ENCODE measurements around the gene CRYBG2. TPM values are rescaled to one million over a fixed set of nuclear protein-coding genes. Genes with fewer than 3 reads are reported as not detected.
"Not testable (repeated sequence)": the region's sequence is repeated elsewhere in the genome, so short reads cannot be mapped to it uniquely, and the experiment has no call there.

CRYBG2 gene
- total RNA-seq, 2 donors from 2014 or later, result 0.52 TPM; not detected in 1

DNA sequence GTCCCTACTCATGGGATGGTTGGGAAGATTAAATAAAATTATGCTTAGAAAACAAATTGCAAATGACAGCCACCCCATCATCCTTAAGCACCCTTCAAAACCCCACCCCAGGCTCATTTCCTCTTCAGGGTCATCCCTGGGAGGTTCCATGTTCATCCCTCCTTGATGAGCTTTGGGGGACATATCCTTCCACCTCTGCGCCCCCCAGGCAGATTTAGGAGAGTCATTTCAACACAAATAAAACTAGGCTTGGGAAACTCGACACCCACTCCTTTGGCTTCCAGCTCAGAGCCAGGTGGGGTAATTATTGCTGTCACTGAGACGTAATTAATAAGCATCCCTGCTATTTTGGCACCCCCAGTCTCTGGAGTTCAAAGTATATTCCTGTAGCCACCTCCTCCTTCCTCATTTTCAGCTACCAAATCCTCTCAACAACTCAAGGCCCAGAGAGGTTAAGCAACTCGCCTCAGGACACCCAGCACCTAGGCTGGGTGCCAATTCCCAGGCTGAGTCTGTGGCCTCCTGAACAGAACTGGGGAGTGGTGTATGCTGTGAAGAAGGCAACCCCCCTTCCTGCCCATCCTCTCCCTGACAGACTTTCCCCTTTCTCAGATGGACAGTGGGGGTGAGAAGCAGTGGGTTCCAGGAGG, 595 bp downstream of the CRYBG2 start:
- intact Hi-C loops (cut with DNase I), result no loop called here
- no peak for DNase-seq (ENCODE audit: low spot score)

DNA sequence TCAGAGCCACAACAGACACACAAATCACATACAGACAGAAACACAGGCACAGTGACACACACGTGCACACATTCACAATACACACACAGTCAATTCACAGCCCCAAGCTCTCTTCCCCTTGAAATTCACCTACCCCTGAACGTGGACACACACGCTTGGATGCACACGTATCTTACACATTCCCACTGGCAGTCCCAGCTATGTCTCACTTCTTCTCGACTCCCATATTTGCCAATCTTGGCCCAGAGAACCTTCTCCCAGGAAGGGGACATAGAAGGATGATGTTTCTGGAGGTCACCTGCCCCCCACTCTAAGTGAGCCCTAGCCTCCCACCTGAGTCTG, 1.6 kb downstream of the CRYBG2 start:
- intact Hi-C loops (cut with DNase I), result no loop called here
- no peak for DNase-seq (ENCODE audit: low spot score)

DNA sequence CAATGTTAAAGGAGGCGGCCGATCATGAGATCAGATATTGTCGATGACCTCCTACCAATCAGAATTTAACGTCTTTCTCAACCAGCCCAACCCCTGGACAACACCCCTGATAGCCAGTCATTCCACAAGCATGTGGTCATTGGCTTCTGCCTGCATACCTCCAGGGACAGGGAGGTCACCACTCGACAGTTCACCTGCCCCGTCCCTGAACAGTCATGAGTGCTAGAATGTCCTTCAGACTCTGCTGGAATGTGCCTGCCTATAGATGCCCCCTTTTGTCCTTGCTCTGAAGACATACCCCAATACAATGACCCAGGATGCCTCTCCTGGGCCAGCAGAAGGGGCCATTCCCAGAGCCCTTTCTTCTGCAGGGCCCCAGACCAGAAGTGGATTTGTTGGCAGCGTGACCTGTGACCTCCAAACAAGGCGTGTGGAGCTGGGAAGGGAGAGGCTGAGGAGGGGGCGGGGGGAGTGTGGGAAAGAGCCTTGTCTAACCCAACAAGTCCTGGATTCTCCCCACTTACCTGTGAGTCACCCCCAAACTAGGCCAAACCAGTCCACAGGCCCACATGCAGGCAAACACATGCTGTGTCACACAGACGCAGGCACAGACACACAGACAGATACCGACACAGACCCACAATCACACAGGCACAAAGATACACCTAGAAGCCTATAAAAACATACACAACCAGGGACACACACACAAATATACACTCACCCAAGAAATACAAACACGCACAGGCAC, 2.2 kb downstream of the CRYBG2 start:
- intact Hi-C loops (cut with DNase I), result no loop called here
- DNase-seq (ENCODE audit: low spot score), result no peak

DNA sequence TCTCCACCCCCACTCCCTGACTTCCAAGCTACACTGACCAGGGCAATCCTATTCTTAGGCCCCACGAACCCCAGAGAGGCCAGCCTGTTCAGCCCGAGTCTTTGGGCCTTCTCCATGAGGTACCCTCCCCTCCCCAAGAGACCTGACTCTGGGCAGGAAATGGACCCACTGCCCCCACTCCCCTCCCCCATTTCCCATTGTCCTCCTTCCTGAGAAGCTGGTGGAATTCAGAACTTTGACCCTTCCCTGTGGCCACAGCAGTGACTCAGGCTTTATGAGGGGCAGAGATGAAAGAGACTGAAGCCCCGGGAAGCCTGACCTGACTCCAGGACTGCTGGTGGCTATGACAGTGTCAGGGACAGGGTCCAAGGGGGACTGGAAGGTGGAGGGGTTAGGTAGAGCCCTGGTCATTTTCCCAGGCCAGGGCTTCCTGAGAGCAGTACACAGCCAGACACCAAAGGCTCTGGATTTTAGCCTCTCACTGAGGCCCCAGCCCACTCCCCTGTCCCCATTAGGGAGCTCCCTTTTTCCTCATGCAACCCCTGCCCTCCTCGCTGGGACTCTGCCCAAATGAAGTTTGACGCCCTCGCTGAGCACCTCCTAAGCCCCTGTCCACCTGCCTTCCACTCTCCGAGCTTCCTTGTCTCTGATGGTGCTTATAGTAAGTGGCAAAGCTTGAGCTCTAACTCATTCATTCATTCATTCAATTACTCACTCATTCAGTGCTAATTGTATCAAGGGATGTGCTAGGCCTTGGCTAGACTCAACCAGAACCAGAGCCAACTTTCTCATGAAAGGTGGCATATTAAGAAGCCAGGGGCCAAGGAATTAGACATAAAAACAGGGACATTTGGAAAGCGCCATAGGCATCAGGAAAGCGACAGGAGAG, 3.0 kb downstream of the CRYBG2 start:
- DNase-seq (ENCODE audit: low spot score), result no peak
- intact Hi-C loops (cut with DNase I), result no loop called here

DNA sequence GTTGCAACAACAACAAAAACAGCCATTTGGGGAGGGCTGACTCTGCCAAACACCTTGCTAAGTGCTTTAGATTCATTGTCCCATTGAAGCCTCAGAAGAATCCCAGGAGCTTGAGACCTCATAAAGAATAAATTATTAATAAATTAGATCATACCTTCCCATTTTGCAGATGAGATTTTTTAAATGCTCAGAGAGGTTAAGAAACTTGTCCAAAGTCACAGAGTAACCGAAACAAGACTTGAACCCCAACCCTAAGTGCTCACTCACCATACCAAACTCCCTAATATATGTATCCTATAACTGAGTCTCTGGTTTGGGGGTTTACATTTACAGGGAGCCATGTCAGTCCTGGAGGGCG, 3.6 kb downstream of the CRYBG2 start:
- intact Hi-C loops (cut with DNase I), result no loop called here
- DNase-seq (ENCODE audit: low spot score), result no peak

DNA sequence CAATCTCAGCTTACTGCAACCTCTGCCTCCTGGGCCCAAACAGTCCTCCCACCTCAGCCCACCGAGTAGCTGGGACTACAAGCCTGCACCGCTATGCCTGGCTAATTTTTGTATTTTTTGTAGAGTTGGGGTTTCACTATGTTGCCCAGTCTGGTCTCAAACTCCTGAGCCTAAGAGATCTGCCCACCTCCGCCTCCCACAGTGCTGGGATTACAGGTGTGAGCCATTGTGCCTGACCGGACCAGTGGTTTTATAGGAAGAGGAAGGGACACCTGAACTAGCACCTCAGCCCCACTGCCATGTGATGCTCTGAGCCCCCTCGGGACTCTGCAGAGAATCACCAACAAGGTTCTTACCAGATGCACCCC, 4.1 kb downstream of the CRYBG2 start:
- DNase-seq (ENCODE audit: low spot score), result no peak
- intact Hi-C loops (cut with DNase I), result no loop called here

DNA sequence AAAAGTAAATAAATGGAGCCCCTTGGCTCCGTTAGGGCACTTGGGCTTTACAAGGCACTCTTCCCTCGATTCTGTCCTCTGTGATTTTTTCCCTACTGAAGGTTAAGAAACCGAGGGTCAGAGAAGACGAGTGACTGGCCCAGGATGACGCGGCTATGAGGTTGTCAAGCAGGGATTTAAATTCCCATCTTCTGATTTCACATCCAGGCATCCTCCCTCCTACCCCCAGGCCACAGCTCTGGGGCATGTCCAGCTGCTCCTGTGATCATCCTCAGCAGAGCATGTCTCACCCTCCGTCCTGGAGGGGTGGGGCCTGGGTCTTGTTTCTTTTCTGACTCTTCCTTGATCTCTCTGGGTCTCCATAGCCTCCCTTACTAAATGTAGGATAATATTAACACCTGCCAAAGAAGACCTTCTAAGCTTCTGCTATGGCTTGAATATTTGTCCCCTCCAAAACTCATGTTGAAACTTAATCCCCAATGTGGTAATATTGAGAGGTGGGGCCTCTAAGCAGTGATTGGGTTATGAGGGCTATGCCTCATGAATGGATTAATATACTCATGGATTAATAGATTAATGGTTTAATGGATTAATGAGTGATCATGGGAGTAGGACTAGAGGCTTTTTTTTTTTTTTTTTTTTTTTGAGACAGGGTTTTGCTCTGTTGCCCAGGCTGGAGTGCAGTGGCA, 4.6 kb downstream of the CRYBG2 start:
- intact Hi-C loops (cut with DNase I), result no loop called here
- no peak for DNase-seq (ENCODE audit: low spot score)

DNA sequence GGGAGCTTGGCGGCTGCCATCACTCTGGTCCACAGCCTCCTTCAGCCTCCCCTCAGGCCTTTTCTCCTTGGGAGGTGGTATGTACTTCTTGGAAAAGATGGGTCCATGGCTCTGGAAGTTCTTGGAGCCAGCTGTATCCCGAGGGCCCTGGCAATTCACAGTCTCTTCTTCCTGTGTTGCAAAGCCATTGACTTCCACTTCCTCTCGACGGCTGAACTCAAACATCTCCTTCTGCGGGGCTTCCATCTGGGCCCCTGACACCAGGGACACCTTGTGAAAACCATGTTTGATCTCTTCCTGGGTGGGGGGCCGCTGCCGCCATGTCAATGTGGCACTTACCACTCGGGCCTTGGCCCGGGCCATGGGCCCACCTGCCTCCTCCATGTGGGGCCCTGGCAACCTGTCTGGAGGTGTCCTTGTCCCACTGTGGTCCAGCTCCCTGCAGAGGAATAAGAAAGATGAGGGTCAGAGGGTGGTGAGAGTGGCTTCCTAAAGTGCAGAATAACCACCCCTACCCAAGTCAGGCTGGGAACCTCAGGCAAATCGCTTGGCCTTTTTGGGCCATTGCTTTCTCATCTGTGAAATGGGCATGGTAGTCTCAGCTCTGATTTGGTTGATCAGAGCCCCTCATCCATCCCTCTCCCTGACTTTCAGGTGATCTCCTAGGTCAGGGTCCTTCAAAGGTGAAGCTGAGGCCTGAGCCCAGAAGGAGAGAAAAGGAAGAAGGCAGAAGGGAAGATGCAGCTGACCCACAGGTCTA, 7.5 kb downstream of the CRYBG2 start:
- intact Hi-C loops (cut with DNase I), result loop anchor here in 1 of 2 donors (1.0 kb wide), 1 partner anchor 14 kb away; no protein-coding TSS in a partner anchor
- DNase-seq (ENCODE audit: low spot score), result no peak

DNA sequence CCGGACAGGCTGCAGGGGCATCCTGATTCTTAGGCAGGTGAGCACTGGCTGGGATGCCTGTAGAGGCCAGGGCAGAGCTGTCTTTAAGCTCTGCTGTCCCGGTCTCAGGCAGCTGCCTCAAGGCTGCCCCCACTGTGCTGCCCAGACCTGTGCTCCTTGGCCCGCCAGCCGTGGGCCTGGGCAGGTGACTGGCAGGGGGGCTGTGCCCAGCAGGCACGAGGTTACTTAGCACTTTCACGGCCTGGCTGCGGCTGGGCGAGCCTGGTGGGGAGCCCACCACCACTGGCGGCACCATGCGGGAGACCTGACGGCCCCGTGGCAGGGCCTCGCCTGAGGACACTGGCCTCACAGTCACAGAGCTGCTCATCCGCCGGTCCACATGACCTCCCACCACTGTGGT, 8.2 kb downstream of the CRYBG2 start:
- no peak for DNase-seq (ENCODE audit: low spot score)
- intact Hi-C loops (cut with DNase I), result no loop called here

DNA sequence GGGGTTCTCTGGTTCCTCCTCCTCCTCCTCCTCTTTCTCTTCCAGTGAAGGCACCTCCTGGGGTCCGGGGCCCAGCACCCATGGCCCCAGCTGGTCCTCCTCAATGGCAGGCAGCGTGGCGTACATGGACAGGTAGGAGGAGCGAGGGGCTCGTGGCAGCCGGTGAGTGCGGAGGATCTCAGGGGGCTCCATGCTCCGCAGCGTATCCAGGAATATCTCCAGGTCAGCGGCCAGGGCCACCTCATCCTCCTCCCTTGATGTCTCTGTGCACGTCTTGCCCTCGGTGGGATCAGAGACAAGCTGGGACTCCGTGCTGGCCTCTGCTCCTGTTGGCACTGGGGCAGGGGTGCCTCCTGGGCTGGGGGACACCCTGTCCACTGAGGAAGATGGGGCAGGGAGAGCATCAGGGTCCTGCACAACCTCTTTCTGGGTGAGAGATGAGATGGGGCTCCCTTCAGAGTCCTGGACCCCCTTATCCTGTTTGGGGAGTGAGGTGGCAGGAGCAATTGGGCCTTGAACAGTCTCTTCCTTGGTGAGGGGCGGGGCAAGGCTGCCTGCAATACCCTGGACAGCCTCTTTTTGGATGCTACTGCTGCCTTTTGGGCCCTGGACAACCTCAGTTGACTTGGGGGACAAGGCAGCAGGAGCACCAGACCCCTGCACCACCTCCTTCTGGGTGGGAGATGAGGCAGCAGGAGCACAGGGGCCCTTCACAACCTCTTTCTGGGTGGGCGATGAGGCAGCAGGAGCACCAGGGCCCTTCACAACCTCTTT, 9.6 kb downstream of the CRYBG2 start:
- no peak for DNase-seq (ENCODE audit: low spot score)
- intact Hi-C loops (cut with DNase I), result no loop called here

DNA sequence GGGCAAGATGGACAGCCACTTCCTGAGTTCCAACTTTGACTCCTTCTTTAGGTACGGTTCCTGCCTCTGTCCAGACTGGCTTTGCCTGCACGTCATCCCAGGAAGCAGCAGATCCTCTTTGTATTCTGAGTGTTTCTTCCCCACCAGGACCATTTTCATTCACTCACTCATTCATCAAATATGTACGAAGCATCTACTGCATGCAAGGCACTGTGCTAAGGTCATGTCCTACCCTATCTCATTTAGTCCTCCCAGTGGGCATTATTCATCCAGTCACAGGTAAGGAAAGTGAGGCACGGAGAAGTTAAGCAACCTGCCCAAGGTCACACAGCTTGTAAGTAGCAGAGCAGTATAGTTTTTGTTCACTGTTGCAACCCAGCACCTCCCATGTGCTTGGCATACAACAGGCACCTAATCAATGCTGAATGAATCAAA, 13.9 kb downstream of the CRYBG2 start:
- DNase-seq (ENCODE audit: low spot score), result no peak
- intact Hi-C loops (cut with DNase I), result no loop called here

DNA sequence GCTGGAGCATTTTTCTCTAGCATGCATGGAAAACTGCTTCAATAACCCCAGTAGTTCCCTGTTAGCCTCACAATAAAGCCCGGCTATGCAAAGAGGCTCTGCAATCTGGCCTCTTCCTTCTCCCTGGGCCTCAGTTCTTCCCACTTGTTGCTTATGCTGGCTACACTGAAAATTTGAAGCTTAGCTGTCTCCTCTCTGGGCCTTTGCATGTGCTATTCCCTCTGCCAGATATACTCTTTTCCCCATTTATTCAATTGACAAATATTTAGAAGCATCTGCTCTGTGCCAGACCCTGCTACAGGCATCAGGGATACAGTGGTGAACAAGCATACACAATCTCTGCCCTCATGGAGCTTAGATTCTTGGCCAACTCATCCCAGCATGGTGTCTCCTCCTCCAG, 15.3 kb downstream of the CRYBG2 start:
- DNase-seq (ENCODE audit: low spot score), result no peak
- intact Hi-C loops (cut with DNase I), result no loop called here

DNA sequence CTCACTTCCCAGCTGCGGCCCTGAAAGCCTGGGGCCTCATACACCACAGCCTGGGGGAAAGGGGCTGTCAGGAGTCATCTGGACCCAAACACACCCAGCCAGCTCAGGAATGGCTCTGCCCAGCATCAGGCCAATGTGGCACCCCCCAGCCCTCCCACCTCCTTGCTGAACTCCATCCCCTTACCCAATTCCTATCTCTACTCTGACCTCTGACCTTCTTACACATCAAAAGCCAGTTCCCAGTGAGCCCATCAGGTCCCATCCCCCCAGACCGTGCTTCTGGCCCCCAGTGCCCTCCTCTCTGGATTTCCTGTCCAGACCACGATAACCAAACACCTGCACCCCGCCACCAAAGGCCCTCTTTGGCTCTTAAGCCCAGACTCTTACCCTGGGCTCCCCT, 16.3 kb downstream of the CRYBG2 start:
- intact Hi-C loops (cut with DNase I), result no loop called here
- DNase-seq (ENCODE audit: low spot score), result no peak

DNA sequence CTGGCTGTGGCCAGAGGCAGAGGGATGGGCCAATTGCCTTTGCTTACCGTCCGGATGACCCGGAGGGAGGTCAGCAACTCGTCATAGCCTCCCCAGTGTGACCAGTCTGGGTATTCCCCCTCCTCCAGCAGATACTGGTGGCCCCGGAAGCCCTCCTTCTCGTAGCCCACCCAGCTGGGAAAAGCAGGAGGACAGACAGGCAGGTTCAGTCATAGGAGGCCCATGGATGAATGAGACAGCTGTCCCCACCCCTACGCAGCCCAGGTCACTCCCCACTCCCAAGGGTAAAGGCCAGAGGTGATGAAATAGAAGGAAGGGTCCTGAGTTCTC, 16.8 kb downstream of the CRYBG2 start:
- intact Hi-C loops (cut with DNase I), result no loop called here

DNA sequence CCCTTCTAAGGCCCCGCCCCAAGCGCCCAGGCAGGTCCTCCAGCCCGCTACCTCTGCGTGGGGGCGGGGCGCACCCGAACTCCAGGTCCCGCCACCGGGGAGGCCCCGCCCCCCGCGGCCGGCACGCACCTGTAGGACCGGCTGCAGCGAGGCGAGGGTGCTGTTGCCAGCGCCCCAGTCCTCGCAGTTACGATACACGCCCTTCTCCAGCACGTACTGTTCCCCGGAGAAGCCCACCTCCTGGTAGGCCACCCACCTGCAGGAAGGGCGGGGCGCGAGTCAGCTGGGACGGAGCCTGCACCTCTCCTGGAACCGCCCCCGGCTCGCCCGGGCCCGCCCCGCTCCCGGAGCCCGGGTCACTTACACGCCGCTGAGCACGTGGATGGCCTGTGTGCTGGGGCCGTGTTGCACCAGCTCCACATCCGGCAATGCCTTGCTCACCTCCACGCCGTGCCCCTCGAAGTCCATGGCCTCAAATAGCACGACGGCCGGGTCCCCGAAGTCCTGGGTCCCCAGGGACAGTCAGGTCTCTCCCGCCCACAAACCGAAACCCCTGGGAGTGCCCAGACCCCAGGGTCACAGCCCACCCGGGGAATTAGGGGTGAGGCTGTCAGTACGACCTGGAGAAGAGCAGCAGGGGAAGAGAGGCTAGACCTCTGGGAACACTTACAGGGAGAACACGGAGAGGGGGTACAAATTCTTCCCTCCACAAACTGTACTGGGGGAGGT, 17.3 kb downstream of the CRYBG2 start:
- DNase-seq (ENCODE audit: low spot score), result peak; percentile 83
- intact Hi-C loops (cut with DNase I), result no loop called here

More for the DNA sequence above, 16.8 kb downstream of the CRYBG2 start:
- no peak for DNase-seq (ENCODE audit: low spot score)

DNA sequence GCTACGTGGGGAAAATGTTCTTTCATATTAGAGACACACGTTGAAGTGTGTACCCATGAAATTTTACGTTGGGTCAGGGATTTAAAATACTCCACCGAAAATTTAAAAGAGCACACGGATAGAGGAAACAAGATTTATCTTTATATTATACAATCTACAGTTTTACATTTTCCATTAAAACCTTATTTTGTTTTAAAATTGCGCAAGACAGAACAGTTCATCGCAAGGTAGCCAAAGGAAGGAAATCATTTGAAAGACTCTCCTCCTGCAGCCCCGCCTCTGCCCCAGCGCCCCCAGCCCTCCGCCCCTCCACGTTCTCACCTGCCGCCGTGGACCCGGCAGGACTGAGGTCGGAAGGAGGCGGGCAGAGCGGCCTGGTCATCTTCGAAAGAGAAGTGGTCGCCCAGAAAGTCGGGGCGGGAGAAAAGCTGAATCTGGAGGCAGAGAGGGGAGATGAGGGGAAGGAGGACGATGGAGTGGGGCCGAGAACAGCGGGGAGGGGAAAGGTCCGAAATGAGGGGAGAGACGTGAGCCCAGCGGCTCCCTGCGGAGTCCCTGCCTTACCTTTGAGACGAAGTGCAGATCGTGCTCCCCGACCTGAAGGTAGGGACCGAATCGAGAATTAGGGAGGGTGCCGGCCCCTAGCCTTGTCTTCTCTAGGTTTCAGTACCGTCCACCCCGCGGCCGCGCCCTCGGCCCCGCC, 18.0 kb downstream of the CRYBG2 start:
- intact Hi-C loops (cut with DNase I), result no loop called here
- DNase-seq (ENCODE audit: low spot score), result peak; percentile 85

DNA sequence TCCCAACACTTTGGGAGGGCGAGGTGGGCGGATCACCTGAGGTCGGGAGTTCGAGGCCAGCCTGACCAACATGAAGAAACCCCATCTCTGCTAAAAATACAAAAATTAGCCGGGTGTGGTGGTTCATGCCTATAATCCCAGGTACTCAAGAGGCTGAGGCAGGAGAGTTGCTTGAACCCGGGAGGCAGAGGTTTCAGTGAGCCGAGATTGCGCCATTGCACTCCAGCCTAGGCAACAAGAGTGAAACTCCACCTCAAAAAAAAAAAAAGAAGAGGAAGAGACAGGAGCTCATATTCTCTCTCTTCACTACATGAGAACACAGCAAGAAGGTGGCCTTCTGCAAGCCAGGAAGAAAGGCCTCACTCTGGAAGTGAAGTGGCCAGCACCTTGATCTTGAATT, 20.6 kb downstream of the CRYBG2 start:
- intact Hi-C loops (cut with DNase I); DNase-seq (ENCODE audit: low spot score): not testable (repeated sequence)
